ENCODE data around the gene FBXO42.

- TF ChIP-seq EZH2 (IDR thresholded peaks at IDR 0.05) (no peak), POLR2AphosphoS5 (IDR thresholded peaks at IDR 0.05; ENCODE audit: borderline replicate concordance, low read depth, low read length) (no peak), FOXP2 (optimal IDR thresholded peaks at IDR 0.05; ENCODE audit: control extremely low read depth, extremely low read length, insufficient read depth) (no peak)
Measured at GRCh38 chr1:16351456-16351993, 755 bp downstream of the FBXO42 start.
